Measurements from ENCODE around the gene EPAS1.

GRCh38 chr2:46276642-46277041 lies 20.6 kb upstream of the EPAS1 start:
- peak in 7 of 12 donors; percentile 11 to 35 (median 16) for TF ChIP-seq CTCF (IDR thresholded peaks at IDR 0.05)
- TF ChIP-seq POLR2A (IDR thresholded peaks at IDR 0.05), result no peak

All from heart left ventricle (tissue), 13 donors.